ENCODE measurements around the gene PLA2G3.

- TF ChIP-seq, protein P1, sequence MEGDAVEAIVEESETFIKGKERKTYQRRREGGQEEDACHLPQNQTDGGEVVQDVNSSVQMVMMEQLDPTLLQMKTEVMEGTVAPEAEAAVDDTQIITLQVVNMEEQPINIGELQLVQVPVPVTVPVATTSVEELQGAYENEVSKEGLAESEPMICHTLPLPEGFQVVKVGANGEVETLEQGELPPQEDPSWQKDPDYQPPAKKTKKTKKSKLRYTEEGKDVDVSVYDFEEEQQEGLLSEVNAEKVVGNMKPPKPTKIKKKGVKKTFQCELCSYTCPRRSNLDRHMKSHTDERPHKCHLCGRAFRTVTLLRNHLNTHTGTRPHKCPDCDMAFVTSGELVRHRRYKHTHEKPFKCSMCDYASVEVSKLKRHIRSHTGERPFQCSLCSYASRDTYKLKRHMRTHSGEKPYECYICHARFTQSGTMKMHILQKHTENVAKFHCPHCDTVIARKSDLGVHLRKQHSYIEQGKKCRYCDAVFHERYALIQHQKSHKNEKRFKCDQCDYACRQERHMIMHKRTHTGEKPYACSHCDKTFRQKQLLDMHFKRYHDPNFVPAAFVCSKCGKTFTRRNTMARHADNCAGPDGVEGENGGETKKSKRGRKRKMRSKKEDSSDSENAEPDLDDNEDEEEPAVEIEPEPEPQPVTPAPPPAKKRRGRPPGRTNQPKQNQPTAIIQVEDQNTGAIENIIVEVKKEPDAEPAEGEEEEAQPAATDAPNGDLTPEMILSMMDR (conservative IDR thresholded peaks at IDR 0.05; ENCODE audit: low read length): no peak
- TF ChIP-seq EZH2phosphoT487 (IDR thresholded peaks at IDR 0.05; ENCODE audit: borderline replicate concordance): no peak
Measured at GRCh38 chr22:31137721-31138120, 2.6 kb downstream of the PLA2G3 start.
